ENCODE results near the gene BAIAP3.
"Not testable (repeated sequence)": the region's sequence is repeated elsewhere in the genome, so short reads cannot be mapped to it uniquely, and the experiment has no call there.

The BAIAP3 gene

DNA sequence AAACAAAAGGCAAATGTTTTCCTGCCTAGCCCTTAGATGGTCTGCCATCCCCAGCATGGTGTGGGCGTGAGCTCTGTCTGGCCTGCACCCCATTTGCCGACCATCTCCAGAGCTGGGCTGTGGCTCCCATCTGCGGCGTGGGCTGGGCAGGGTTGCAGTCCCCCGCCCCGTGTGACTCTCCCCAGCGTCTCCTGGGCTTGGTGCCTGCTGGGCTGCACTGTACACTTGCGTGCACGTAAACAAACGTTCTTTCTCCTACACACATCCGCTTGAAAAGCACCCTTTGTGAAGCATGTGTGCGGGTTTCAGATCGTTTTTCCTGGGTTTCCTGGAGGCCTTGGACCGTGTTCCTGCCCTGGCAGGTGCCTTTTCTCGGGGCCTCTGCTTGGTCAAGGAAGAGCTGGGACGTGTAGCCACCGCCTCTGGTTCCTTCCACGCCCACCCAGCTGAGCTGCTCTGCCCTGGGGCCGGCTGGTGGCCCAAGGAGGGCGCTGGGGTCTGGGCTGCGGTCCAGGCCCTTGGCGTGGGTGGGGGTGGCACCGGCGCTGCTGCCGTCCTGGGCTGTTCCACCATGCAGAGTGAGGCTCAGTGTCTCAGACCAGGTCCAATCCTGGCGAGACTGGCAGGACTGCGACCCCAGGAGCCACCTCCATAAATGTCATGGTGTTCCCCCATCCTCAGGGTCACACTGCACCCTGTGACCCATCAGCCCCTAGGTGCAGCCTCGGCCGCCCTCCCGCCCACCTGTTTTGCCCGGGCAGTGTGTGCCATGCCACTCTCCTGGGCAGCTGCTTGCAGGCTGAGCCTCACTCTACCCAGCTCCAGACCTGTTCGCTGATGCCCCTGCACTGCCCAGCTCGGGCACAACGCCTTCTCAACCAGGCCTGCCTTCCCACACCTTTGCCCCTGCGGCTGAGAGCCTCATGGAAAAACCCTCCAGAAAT is 9.9 kb upstream of the BAIAP3 start:
- TF ChIP-seq, protein P1, sequence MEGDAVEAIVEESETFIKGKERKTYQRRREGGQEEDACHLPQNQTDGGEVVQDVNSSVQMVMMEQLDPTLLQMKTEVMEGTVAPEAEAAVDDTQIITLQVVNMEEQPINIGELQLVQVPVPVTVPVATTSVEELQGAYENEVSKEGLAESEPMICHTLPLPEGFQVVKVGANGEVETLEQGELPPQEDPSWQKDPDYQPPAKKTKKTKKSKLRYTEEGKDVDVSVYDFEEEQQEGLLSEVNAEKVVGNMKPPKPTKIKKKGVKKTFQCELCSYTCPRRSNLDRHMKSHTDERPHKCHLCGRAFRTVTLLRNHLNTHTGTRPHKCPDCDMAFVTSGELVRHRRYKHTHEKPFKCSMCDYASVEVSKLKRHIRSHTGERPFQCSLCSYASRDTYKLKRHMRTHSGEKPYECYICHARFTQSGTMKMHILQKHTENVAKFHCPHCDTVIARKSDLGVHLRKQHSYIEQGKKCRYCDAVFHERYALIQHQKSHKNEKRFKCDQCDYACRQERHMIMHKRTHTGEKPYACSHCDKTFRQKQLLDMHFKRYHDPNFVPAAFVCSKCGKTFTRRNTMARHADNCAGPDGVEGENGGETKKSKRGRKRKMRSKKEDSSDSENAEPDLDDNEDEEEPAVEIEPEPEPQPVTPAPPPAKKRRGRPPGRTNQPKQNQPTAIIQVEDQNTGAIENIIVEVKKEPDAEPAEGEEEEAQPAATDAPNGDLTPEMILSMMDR (conservative IDR thresholded peaks at IDR 0.05) = no peak
- H3K27ac ChIP-seq = no peak overlapping the region

DNA sequence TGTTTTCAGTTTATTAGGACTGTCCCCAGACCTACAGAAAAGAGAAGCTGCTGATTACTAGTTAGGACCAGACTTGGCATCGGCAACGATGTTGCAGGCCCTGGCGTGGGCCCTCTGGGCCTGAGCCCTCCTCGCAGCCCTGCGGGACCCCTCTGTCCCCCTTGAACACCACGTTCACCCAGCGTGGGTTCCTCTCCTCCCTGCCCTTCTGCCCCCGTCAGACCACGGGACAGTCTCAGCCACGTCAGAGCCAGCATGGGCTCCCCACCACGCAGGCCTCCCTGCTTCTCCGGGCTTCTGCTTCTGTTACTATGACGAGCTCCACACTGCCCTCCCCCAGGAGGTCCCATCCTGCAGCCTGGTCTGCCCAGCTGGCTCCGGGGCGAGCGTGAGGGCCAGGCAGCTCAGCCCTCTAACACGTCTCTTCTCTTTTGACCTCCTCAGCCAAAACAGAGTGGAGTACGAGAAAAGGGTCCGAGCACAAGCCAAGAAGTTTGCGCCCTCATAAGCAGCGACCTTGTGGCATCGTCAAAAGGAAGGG is 9.1 kb upstream of the BAIAP3 start:
- no peak overlapping the region for H3K27ac ChIP-seq
- TF ChIP-seq, protein P1 (conservative IDR thresholded peaks at IDR 0.05) = no peak

DNA sequence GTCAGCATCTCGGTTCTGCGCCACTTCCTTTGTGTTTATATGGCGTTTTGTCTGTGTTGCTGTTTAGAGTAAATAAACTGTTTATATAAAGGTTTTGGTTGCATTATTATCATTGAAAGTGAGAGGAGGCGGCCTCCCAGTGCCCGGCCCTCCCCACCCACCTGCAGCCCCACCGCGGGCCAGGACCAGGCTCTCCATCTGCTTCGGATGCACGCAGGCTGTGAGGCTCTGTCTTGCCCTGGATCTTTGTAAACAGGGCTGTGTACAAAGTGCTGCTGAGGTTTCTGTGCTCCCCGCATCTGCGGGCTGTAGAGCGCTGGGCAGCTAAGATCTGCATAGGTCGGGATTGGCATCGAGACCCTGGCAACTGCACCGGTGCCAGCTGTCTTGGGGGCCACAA is 8.2 kb upstream of the BAIAP3 start:
- no peak overlapping the region for H3K27ac ChIP-seq
- TF ChIP-seq, protein P1 (conservative IDR thresholded peaks at IDR 0.05) = no peak

DNA sequence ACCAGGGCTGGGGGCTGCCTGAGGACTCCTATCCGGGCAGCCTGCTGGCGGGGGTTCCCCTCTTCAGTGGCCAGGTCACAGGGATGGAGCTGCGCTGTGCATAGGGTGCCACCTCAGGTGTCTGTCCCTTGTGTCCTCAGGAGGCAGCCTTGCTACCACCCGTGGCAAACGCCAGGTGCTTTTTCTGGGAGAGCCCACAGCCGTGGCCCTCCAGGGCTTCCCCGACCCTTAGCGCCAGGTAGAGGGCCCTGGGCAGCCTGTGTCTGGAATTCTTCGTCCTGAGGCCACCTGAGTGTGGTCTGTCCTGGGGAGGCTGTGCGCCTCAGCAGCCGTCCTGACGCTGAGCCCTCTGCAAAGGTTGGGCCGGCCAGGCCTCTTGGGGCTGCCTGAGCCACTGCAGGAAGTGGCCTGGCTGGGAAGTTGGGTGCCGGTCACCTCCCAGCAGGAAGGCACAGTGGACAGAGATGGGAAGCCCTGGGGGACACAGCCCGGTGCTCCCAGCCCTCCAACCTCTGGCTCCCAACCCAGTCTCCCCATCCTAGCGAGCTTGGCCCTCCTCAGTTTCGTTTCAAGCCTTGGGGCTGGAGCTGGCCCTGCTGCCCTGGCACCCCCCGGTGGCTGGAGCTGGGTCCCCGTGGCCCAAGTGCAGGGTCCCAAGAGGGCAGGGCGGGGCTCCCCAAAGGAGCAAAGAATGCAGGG is 7.6 kb upstream of the BAIAP3 start:
- TF ChIP-seq, protein P1 (conservative IDR thresholded peaks at IDR 0.05) = no peak
- H3K27ac ChIP-seq = no peak overlapping the region

DNA sequence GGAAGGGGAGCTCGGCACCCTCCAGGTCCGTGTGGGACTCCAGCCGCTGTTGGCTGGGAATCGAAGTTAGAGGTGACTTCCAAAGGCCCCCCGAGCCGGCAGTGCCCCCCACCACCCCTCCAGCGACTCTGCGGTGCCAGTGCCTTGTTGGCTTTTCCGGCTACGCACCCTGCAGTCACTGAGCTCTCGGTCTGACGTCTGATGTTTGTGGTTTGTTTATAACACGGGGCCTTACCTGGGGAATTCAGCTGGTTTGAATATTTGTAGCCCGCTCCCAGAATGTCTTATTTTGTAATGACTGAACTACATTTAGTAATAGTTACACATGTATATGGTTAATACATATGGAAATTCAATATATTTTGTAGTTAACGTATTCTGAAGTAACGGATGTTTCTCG is 7.1 kb upstream of the BAIAP3 start:
- H3K27ac ChIP-seq = no peak overlapping the region
- TF ChIP-seq, protein P1 (conservative IDR thresholded peaks at IDR 0.05) = no peak

DNA sequence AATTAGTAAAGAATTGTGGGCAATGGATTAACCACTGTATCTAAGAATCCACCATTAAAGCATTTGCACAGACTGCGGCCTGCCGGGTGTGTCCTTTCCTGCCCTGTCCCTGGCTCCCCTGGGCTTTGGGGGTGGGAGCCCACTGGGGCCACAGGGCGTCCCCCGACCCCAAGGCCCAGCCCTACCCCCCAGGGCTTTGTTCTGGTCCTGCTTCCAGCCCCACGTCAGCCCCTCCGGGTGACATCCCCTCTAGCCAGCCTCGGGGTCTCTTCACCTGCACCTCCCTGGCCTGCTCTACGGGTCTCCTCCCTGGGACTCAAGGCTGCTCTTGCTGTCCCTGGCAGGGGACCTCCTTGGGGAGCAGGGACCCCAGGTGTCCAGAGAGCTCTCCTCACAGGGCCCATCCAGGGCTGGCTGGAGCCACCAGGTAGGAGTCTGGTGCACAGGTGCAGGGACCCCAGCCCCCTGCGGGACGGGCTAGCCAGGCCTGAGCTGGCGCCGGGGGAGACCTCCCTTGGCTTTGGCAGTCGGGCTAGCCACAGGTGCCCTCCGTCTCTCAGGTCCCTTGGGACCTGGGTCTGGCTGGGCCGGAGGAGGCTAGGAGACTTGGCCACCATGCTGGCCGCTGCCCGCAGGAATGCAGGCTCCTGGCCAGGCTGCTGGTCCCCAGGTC is 6.4 kb upstream of the BAIAP3 start:
- TF ChIP-seq, protein P1 (conservative IDR thresholded peaks at IDR 0.05) = no peak
- H3K27ac ChIP-seq = no peak overlapping the region

DNA sequence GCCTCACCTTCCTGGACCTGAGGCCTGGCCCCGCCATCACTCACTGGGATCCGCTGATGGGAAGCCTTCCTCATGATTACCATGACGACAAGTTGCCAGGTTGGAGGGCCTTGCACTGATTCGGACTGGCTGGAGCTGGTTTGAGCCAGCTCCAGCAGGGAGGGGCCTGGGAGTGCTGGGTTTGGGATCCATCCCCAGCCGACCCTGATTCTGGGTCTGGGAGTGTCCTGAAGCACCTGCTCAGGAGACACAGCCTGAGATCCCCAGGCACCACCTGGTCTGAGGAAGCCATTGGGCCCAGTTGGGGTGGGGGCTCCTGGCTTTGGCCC is 5.9 kb upstream of the BAIAP3 start:
- H3K27ac ChIP-seq = no peak overlapping the region
- TF ChIP-seq, protein P1 (conservative IDR thresholded peaks at IDR 0.05) = no peak

DNA sequence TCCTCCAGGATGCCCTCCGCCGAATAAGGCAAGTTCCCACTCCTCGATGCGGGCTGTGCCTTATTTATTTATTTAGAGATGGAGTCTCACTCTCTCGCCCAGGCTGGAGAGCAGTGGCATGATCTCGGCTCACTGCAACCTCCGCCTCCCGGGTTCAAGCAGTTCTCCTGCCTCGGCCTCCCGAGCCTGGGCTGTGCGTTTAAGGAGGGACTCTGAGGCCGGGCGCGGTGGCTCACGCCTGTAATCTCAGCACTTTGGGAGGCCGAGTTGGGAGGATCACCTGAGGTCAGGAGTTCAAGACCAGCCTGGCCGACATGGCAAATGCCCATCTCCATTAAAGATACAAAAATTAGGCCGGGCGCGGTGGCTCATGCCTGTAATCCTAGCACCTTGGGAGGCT is 5.3 kb upstream of the BAIAP3 start:
- not testable (repeated sequence) for H3K27ac ChIP-seq

DNA sequence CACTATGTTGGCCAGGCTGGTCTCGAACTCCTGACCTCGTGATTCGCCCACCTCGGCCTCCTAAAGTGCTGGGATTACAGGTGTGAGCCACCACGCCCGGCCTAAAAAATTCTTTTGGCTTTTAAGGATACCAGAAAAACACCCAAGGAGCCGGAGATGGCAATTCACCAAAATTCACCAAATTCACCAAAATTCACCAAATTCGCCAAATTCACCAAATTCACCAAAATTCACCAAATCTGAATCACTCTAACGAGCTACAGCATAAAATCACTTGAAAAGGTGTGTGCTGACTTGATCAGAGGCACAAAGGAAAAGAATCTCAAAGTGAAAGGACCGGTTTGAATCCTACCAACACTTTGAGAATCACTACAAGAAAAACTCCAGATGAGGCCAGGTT is 4.5 kb upstream of the BAIAP3 start:
- H3K27ac ChIP-seq = not testable (repeated sequence)

All from VCaP (cell line).